Measurements from ENCODE around the gene IL1RN.

IL1RN gene

GRCh38 chr2:113104054-113104611, 23.3 kb upstream of the IL1RN start:
- peak; percentile 26 for DNase-seq

DNA sequence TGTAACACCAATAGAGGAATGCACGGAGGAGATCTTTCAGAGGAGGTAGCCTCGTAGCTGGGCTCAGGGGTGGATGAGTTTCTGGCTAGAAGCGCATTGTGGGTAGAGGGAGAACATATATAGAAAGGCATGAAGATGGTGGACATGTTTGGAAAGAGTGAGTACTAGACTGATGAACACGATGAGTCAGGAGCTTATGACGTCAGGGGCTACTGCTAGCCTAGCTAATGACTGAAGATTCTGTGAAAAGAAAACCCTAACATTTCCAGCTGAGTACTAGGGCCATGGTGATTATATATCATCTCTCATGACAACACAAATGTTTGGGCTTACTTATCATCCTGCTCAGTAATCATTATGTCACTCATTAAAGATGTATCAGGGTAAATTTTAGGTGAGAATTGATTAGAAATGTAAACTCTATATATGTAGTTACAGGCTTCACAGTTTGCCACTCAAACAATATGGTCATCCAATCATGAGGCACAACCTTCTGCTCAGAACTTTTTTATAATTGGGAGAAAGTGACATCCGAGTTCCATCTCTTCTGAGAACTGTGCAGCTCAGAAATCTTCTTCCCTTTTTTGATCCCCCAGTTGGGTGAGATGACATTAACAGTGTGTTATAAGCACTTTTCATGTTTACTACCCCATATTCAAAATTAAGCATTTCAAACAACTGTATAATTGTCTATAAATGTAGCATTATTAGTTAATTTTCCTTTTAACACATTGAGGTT, 22.2 kb upstream of the IL1RN start:
- DNase-seq: peak; percentile 40

DNA sequence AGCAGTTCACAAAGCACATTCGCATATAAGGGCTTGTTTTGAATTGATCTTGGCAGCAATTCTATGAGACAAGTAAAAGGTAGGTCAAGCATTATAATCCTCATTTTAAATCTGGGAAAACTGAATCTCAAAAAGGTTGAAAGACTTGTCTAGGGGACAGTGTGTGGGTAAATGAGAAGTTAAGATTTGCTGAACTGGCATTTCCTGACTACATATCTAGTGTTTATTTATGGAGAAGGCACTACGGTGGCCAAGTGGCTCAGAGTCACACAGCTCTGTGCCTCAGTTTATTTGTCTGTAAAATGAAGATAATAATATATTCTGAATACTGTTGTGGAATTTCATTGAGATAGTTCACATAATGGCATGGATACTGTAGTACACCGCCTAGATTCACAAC, 16.3 kb upstream of the IL1RN start:
- DNase-seq: no peak

DNA sequence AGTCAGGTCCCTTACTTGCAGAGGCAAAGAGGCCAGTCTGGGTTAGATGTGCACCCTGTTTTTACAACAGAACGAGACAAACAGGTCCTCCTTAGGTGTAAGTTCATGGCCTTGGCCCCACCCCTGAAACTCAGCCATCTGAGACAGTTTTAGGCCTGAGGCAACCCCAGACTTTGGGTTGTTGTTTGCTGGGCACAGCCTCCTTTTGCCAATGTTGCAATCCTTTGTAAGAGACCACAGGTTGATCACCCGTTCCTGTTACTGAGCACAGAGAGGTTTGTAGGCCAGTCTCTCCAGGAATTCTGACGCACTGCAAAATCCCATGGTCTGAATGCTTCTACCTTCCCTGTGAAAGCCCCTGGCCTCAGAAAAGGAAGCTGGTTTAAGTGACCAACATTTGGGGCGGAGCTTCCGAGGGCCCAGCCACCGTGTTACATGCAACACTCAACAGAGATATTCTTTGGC, 15.5 kb upstream of the IL1RN start:
- no peak for DNase-seq

- no peak for DNase-seq
These were observed 15.0 kb upstream of the IL1RN start for GRCh38 chr2:113112441-113112840.

DNA sequence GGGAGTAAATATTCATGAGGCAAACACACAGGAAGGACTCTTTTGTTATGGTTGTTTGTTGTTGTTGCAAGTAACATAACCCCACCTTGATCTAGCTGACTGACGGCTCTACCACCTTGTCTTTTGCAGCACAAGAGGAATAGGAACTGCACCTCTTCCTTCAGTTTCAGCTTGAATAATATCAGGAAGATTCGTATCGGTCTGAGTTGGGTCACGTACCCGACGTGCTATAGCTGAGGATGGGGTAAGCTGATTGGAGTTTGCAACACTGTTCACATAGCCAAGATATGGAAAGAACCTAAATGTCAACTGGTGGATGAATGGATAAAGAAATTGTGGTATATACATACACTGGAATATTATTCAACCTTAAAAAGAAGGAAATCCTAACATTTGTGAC, 14.5 kb upstream of the IL1RN start:
- DNase-seq: no peak

GRCh38 chr2:113113807-113114206, 13.6 kb upstream of the IL1RN start:
- DNase-seq: no peak

- no peak for DNase-seq
These were observed 13.0 kb upstream of the IL1RN start for GRCh38 chr2:113114224-113114945.

DNA sequence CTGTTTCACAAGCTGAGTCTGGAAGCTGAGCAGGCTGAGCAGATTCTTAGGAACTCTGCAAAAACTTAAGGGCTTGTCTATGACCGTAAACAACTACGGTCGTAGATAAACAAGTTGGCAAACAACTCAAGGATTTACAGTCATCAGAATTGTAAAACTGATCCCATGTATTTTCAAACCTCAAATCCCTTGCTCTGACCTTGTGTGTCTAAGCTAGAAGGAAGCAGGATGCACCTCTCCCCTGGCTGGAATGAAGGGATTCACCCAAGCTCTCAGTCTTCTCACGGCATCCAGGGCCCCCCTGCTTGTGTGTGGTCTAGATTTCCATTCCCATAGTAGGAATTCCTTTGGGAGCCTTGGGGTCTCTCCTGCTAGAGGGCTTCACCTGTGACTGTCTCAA, 12.4 kb upstream of the IL1RN start:
- DNase-seq: no peak

GRCh38 chr2:113116100-113116958, 11.1 kb upstream of the IL1RN start:
- no peak for DNase-seq

DNA sequence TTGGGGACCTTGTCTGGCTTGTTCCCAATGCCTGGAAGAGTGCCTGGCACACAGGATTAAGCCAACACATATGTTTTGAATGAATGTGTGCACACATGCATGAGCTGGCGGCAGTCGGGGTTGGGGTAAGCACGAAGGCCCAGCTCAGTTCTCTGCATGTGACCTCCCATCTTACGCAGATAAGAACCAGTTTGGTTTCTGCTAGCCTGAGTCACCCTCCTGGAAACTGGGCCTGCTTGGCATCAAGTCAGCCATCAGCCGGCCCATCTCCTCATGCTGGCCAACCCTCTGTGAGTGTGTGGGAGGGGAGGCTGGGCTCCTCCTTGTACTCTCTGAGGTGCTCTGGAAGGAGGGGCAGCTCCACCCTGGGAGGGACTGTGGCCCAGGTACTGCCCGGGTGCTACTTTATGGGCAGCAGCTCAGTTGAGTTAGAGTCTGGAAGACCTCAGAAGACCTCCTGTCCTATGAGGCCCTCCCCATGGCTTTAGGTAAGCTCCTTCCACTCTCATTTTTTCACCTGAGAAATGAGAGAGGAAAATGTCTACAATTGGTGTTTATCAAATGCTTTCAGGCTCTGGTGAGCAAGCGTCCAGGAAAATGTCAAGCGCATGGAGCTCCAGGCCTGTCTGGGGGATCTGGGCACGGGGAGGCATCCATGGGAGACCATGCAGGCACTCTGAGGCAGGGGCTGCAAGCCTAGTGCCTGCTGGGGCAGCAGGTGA, 9.7 kb upstream of the IL1RN start:
- peak; percentile 81 for DNase-seq

- DNase-seq: no peak
These were observed 9.1 kb upstream of the IL1RN start for GRCh38 chr2:113118263-113118657.

DNA sequence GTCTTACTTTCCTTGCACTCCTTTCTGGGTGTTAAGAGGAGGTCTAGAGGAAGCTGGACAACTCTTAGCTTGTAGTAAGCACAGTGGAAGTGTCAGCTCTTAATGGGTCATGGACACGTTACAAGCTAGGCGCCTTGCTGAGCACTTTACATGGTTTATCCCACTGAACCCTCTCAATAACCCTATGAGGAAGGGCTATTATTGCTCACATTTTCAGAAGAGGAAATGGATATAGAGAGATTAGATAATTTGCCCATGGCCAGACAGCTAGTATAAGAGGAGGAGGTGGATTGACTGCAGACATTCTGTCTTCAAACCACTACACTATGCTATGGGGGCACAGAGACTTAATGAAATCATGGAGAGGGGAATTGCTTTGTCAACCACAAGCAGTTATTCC, 8.3 kb upstream of the IL1RN start:
- DNase-seq: no peak

DNA sequence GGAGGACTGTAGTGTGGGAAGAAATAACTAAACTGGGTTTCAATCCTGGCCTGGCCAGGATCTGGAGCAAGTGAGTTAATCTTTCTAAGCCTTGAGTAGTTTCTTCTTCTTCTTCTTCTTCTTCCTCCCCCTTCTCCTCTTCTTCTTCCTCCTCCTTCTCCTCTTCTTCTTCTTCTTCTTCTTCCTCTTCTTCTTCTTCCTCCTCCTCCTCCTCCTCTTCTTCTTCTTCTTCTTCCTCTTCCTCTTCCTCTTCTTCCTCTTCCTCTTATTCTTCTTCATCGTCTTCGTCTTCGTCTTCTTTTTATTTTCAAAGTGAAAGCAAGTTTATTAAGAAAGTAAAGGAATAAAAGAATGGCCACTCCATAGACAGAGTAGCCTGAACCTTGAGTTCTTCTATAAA, 6.5 kb upstream of the IL1RN start:
- no peak for DNase-seq

GRCh38 chr2:113122364-113122763, 5.0 kb upstream of the IL1RN start:
- DNase-seq: no peak

DNA sequence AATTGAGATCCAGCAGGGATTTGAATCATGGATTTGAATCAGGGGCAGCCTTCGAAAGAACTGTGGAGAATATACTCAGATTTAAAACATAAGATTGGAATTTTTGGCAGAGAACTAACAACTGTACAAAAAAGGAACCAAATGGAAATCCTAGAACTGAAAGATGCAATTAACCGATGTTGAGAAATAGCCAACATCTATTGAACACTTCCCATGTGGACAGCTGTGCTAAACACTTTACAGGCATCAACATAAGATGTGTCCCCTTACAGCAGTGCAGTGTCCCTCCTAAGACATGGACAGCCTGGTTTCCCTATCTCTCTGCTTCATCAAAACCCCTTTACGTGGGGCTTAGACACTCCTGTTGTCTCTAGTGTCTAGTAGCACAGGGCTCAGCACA, 3.7 kb upstream of the IL1RN start:
- DNase-seq: no peak

DNA sequence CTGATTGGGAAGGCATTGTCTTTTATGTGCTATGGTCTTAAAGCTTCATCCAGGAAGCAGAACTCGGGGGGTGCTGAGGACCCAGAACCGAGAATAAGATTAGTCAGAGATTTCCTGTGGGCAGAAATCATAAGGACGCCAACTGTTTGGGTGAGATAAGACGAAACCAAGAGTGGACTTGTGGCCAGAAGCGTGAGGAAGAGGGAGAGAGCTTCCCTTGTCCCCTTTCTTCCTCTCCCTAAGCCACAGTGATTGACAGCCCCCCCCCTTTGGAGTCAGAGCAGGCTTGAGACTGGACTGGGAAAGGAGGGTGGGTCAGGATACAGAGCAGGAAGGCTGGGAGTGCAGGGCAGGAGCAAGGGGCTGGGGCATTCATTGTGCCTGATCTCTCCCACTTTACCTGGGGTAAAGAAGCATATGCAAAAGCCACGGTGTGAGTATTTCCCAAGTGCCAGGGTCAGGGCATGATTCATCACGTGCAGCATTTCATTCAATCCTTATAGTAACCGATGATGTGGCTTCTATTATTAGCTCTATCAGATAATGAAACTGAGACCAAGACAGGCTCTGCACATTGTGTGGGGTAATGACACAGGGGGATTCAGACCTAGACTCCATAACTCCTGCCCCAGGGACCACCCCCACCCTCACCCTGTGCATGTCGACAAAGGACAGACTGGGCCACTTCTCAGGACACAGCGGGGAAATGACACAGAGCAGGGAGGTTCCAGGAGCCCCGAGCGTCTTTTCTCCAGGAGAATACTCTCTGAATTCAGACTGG, 3.0 kb upstream of the IL1RN start:
- DNase-seq: peak; percentile 38

DNA sequence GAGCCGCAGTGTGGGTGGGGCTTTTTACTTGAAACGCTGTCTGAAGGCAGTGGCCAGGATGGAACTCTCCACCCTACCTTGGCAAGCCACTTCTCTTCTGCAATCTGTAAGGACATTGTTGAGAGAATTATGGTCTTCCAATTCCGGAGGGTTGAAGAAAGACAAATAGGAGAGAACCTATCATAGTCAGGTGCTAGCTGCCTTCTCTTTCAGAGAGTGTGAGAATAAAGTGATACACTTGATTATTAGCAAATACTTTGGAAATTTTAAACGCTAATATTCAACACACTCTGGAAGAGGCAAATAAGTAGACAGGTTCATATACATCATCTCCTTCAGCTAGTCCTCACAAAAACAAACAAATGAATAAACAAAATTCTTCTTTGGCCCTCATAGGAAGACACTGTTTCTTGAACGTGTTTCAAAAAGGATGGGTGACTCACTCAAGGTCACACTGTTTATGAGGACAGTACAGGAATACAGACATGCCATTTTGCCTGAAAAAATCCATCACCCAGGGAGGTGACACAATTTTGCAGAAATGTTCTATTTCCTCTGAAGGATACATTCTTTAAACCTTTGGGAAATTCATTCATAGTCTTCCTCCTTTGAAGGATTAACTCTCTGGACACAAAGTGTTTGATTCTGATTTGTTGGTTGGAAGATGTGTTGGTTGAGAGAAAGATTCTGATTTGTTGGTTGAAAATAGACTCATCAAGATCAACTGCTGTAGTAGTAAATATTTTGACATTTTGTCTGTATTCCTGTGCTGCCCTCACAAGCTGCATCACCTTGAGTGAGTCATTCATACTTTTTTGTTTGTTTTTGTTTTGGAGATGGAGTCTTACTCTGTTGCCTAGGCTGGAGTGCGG, 2.2 kb upstream of the IL1RN start:
- peak; percentile 14 for DNase-seq

DNA sequence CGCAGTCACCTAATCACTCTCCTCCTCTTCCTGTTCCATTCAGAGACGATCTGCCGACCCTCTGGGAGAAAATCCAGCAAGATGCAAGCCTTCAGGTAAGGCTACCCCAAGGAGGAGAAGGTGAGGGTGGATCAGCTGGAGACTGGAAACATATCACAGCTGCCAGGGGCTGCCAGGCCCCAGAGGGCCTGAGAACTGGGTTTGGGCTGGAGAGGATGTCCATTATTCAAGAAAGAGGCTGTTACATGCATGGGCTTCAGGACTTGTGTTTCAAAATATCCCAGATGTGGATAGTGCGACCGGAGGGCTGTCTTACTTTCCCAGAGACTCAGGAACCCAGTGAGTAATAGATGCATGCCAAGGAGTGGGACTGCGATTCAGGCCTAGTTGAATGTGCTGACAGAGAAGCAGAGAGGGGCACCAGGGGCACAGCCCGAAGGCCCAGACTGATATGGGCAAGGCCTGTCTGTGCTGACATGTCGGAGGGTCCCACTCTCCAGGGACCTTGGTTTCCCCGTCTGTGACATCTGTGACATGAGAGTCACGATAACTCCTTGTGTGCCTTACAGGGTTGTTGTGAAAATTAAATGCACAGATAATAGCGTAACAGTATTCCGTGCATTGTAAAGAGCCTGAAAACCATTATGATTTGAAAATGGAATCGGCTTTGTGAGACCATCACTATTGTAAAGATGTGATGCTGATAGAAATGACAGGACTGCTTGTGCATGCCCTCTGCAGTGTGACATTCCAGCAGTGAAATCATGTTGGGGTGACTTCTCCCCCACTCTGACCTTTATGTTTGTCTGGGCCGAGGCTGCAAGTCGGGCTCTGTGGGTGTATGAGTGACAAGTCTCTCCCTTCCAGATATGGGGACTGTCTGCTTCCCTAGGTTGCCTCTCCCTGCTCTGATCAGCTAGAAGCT, 510 bp downstream of the IL1RN start:
- DNase-seq: no peak

Data from fibroblast of skin of scalp (primary cell).